ENCODE results near the gene BMP8A. TPM values are rescaled to one million over a fixed set of nuclear protein-coding genes. Genes with fewer than 3 reads are reported as not detected.

Gene BMP8A
- total RNA-seq, 1 donor = not detected

- no peak for DNase-seq (ENCODE audit: low read depth)
- no peak for TF ChIP-seq CTCF (IDR thresholded peaks at IDR 0.05; ENCODE audit: insufficient read depth, low read length)
- no peak overlapping the region for H3K4me3 ChIP-seq (ENCODE audit: low read depth, low read length)
These were observed 10.1 kb upstream of the BMP8A start for GRCh38 chr1:39481289-39481688.

- no peak for DNase-seq (ENCODE audit: low read depth)
- no peak for TF ChIP-seq CTCF (IDR thresholded peaks at IDR 0.05; ENCODE audit: insufficient read depth, low read length)
- no peak overlapping the region for H3K4me3 ChIP-seq (ENCODE audit: low read depth, low read length)
These were observed 8.2 kb upstream of the BMP8A start for GRCh38 chr1:39483276-39483675.

- TF ChIP-seq CTCF (IDR thresholded peaks at IDR 0.05; ENCODE audit: insufficient read depth, low read length) = no peak
- no peak for DNase-seq (ENCODE audit: low read depth)
- no peak overlapping the region for H3K4me3 ChIP-seq (ENCODE audit: low read depth, low read length)
These were observed 6.9 kb upstream of the BMP8A start for GRCh38 chr1:39484564-39484963.

- H3K4me3 ChIP-seq (ENCODE audit: low read depth, low read length) = no peak overlapping the region
- no peak for DNase-seq (ENCODE audit: low read depth)
- no peak for TF ChIP-seq CTCF (IDR thresholded peaks at IDR 0.05; ENCODE audit: insufficient read depth, low read length)
These were observed 6.2 kb upstream of the BMP8A start for GRCh38 chr1:39485046-39485803.

- no peak overlapping the region for H3K4me3 ChIP-seq (ENCODE audit: low read depth, low read length)
- no peak for TF ChIP-seq CTCF (IDR thresholded peaks at IDR 0.05; ENCODE audit: insufficient read depth, low read length)
- DNase-seq (ENCODE audit: low read depth) = no peak
These were observed 3.4 kb upstream of the BMP8A start for GRCh38 chr1:39488012-39488545.

- DNase-seq (ENCODE audit: low read depth) = no peak
- no peak for TF ChIP-seq CTCF (IDR thresholded peaks at IDR 0.05; ENCODE audit: insufficient read depth, low read length)
- no peak overlapping the region for H3K4me3 ChIP-seq (ENCODE audit: low read depth, low read length)
These were observed 2.5 kb upstream of the BMP8A start for GRCh38 chr1:39488793-39489566.

Data from fibroblast of the aortic adventitia (primary cell).